HG03439 (cell line): ENCODE data around the gene ZNF331.

Source experiments
- ATAC-seq: cut with Tn5 transposase; IDR thresholded peaks from one replicate; pipeline ENCODE4 v1.9.1; 2021; ENCODE audit warnings: mild to moderate bottlenecking, moderate library complexity; ENCODE audit not compliant: unreplicated experiment

ZNF331 gene

GRCh38 chr19:53520547-53521372 is 17.2 kb upstream of the ZNF331 start:
- peak; percentile 96 for ATAC-seq

GRCh38 chr19:53521373-53522202 is 16.4 kb upstream of the ZNF331 start:
- no peak for ATAC-seq

- ATAC-seq, result no peak
Measured at GRCh38 chr19:53525922-53526321, 12.0 kb upstream of the ZNF331 start.

GRCh38 chr19:53530622-53531021 is 7.3 kb upstream of the ZNF331 start:
- ATAC-seq, result no peak

GRCh38 chr19:53531457-53531856 is 6.5 kb upstream of the ZNF331 start:
- ATAC-seq, result no peak

- no peak for ATAC-seq
Measured at GRCh38 chr19:53532362-53532761, 5.6 kb upstream of the ZNF331 start.

GRCh38 chr19:53536225-53536548 is 1.8 kb upstream of the ZNF331 start:
- ATAC-seq, result no peak

GRCh38 chr19:53537121-53537520 is 824 bp upstream of the ZNF331 start:
- ATAC-seq, result no peak

GRCh38 chr19:53538378-53539109 is 599 bp downstream of the ZNF331 start:
- peak; percentile 14 for ATAC-seq

- ATAC-seq, result no peak
Measured at GRCh38 chr19:53540091-53540490, 2.1 kb downstream of the ZNF331 start.

- ATAC-seq, result no peak
Measured at GRCh38 chr19:53541971-53542370, 4.0 kb downstream of the ZNF331 start.

GRCh38 chr19:53545271-53546065 is 7.5 kb downstream of the ZNF331 start:
- ATAC-seq, result no peak

- no peak for ATAC-seq
Measured at GRCh38 chr19:53546758-53547513, 9.0 kb downstream of the ZNF331 start.

GRCh38 chr19:53549340-53549739 is 11.4 kb downstream of the ZNF331 start:
- no peak for ATAC-seq

GRCh38 chr19:53552001-53552721 is 14.2 kb downstream of the ZNF331 start:
- no peak for ATAC-seq

- ATAC-seq, result no peak
Measured at GRCh38 chr19:53553156-53553555, 15.2 kb downstream of the ZNF331 start.

GRCh38 chr19:53553865-53554791 is 16.2 kb downstream of the ZNF331 start:
- peak; percentile 64 for ATAC-seq

- ATAC-seq, result no peak
Measured at GRCh38 chr19:53554804-53555203, 16.9 kb downstream of the ZNF331 start.
